Loucy (cell line): ENCODE measurements around the gene ATP11A.

Source experiments
- H2AFZ ChIP-seq: fragments of 200-600 bp; sonication (generic); 2 replicates; pipeline ENCODE4 v1.6.0; 2016; ENCODE audit warnings: antibody characterized with exemption, mild to moderate bottlenecking, low read length, moderate library complexity
- H3F3A ChIP-seq: fragments of 200-600 bp; 2 replicates; pipeline ENCODE4 v1.6.0; 2016; ENCODE audit warnings: antibody characterized with exemption, low read depth, mild to moderate bottlenecking
- H3K27me3 ChIP-seq: fragments of 200-600 bp; sonication (generic); 2 replicates; pipeline ENCODE4 v1.6.1; 2014; ENCODE audit warnings: low read length, mild to moderate bottlenecking; ENCODE audit not compliant: insufficient read depth, poor library complexity, severe bottlenecking
- H3K36me3 ChIP-seq: fragments of 200-600 bp; sonication (generic); 2 replicates; pipeline ENCODE4 v1.6.1; 2016; ENCODE audit warnings: low read length; ENCODE audit not compliant: insufficient read depth
- H3K4me1 ChIP-seq: fragments of 200-600 bp; sonication (generic); 2 replicates; pipeline ENCODE4 v1.5.1; 2014; ENCODE audit warnings: low read length, mild to moderate bottlenecking; ENCODE audit not compliant: insufficient read depth, poor library complexity, severe bottlenecking
- H3K4me2 ChIP-seq: fragments of 200-600 bp; sonication (generic); 2 replicates; pipeline ENCODE4 v1.6.0; 2014; ENCODE audit warnings: antibody characterized with exemption, low read length, low read depth, mild to moderate bottlenecking; ENCODE audit not compliant: poor library complexity, severe bottlenecking
- H3K4me3 ChIP-seq: fragments of 200-600 bp; sonication (generic); 2 replicates; pipeline ENCODE4 v1.5.1; 2014; ENCODE audit warnings: low read length, mild to moderate bottlenecking, mixed read lengths; ENCODE audit not compliant: poor library complexity, severe bottlenecking
- H3K79me2 ChIP-seq: fragments of 200-600 bp; sonication (generic); 2 replicates; pipeline ENCODE4 v1.6.1; 2014; ENCODE audit warnings: low read length; ENCODE audit not compliant: insufficient read depth
- H3K9ac ChIP-seq: fragments of 200-600 bp; sonication (generic); 2 replicates; pipeline ENCODE4 v1.6.0; 2014; ENCODE audit warnings: mild to moderate bottlenecking, low read depth, low read length, moderate library complexity; ENCODE audit not compliant: poor library complexity, severe bottlenecking
- H3K9me2 ChIP-seq: fragments of 200-600 bp; sonication (generic); replicated peaks from 2 replicates; pipeline ENCODE4 v1.6.1; 2016; ENCODE audit warnings: low read depth, low read length, mixed read lengths
- H3K9me3 ChIP-seq: fragments of 200-600 bp; sonication (generic); 2 replicates; pipeline ENCODE4 v1.6.1; 2014; ENCODE audit warnings: mild to moderate bottlenecking, antibody characterized with exemption, low read length, low read depth; ENCODE audit not compliant: insufficient read depth
- H4K20me1 ChIP-seq: fragments of 200-600 bp; sonication (generic); 2 replicates; pipeline ENCODE4 v1.6.0; 2014; ENCODE audit warnings: antibody characterized with exemption, low read length, mild to moderate bottlenecking; ENCODE audit not compliant: insufficient read depth, poor library complexity, severe bottlenecking
- CTCF ChIP-seq: fragments of 200-600 bp; sonication (generic); conservative IDR thresholded peaks from 2 replicates; pipeline ENCODE4 v1.5.1; 2014; ENCODE audit warnings: mild to moderate bottlenecking, antibody characterized with exemption, low read length
- EZH2phosphoT487 ChIP-seq: fragments of 200-600 bp; IDR thresholded peaks from 2 replicates; pipeline ENCODE4 v1.6.1; 2018; ENCODE audit warnings: antibody characterized with exemption, mild to moderate bottlenecking, moderate library complexity, borderline replicate concordance

The ATP11A gene

GRCh38 chr13:112910616-112911280 lies 220.9 kb downstream of the ATP11A start:
- TF ChIP-seq EZH2phosphoT487 (no peak), CTCF (no peak)
- Histone ChIP-seq H3K9me3 (no peaks in the 10 kb centered on the region), H4K20me1 (no peaks in the 10 kb centered on the region), H3K9ac (no peak overlapping the region), H3K79me2 (no peaks in the 10 kb centered on the region), H3F3A (no peaks in the 10 kb centered on the region), H3K9me2 (no peaks in the 10 kb centered on the region), H3K4me2 (no peak overlapping the region), H3K4me3 (no peak overlapping the region), H3K36me3 (no peaks in the 10 kb centered on the region), H3K4me1 (no peaks in the 10 kb centered on the region), H3K27me3 (no peaks in the 10 kb centered on the region), H2AFZ (no peak overlapping the region)

GRCh38 chr13:112911285-112911701 lies 221.5 kb downstream of the ATP11A start:
- Histone ChIP-seq H2AFZ (no peak overlapping the region), H3K4me2 (no peak overlapping the region), H3K4me3 (no peak overlapping the region), H3K9ac (no peak overlapping the region), H3K79me2 (no peaks in the 10 kb centered on the region), H3F3A (no peaks in the 10 kb centered on the region), H4K20me1 (no peaks in the 10 kb centered on the region), H3K4me1 (no peaks in the 10 kb centered on the region), H3K9me3 (no peaks in the 10 kb centered on the region), H3K27me3 (no peaks in the 10 kb centered on the region), H3K36me3 (no peaks in the 10 kb centered on the region), H3K9me2 (no peaks in the 10 kb centered on the region)
- no peak for TF ChIP-seq CTCF

GRCh38 chr13:112911883-112912282 lies 222.0 kb downstream of the ATP11A start:
- Histone ChIP-seq H3F3A (no peaks in the 10 kb centered on the region), H2AFZ (no peak overlapping the region), H3K79me2 (no peaks in the 10 kb centered on the region), H3K9ac (no peak overlapping the region), H3K9me2 (no peaks in the 10 kb centered on the region), H3K4me2 (no peak overlapping the region), H3K4me3 (no peak overlapping the region), H3K9me3 (no peaks in the 10 kb centered on the region), H3K36me3 (no peaks in the 10 kb centered on the region), H3K4me1 (no peaks in the 10 kb centered on the region), H4K20me1 (no peaks in the 10 kb centered on the region), H3K27me3 (no peaks in the 10 kb centered on the region)
- no peak for TF ChIP-seq CTCF
- no peak for TF ChIP-seq EZH2phosphoT487
